ENCODE results near the gene NDC1.

NDC1 gene

DNA sequence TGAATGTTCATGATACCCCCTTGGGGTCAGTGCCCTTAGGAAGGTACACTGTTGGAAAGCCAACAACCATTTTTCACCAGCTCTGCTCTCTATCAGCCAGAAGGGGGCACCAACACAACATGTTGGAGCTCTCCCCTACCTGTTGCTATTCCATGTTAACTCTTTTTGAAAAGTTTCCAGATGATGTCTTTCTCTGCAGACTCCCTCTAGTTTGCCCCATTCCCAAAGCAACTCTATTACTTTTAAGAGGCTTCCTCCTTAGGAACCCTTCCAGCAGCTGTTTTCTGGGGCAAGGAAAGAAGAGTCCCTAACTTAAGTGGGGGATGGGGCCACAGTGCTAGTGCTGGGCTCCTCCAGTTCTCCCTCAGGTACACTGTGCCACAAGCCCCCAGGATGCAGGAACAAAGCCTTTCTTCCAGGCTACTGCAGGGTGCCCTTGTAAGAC is 22.9 kb upstream of the NDC1 start:
- TF ChIP-seq, protein P1, sequence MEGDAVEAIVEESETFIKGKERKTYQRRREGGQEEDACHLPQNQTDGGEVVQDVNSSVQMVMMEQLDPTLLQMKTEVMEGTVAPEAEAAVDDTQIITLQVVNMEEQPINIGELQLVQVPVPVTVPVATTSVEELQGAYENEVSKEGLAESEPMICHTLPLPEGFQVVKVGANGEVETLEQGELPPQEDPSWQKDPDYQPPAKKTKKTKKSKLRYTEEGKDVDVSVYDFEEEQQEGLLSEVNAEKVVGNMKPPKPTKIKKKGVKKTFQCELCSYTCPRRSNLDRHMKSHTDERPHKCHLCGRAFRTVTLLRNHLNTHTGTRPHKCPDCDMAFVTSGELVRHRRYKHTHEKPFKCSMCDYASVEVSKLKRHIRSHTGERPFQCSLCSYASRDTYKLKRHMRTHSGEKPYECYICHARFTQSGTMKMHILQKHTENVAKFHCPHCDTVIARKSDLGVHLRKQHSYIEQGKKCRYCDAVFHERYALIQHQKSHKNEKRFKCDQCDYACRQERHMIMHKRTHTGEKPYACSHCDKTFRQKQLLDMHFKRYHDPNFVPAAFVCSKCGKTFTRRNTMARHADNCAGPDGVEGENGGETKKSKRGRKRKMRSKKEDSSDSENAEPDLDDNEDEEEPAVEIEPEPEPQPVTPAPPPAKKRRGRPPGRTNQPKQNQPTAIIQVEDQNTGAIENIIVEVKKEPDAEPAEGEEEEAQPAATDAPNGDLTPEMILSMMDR (IDR thresholded peaks at IDR 0.05), result peak; percentile 94

DNA sequence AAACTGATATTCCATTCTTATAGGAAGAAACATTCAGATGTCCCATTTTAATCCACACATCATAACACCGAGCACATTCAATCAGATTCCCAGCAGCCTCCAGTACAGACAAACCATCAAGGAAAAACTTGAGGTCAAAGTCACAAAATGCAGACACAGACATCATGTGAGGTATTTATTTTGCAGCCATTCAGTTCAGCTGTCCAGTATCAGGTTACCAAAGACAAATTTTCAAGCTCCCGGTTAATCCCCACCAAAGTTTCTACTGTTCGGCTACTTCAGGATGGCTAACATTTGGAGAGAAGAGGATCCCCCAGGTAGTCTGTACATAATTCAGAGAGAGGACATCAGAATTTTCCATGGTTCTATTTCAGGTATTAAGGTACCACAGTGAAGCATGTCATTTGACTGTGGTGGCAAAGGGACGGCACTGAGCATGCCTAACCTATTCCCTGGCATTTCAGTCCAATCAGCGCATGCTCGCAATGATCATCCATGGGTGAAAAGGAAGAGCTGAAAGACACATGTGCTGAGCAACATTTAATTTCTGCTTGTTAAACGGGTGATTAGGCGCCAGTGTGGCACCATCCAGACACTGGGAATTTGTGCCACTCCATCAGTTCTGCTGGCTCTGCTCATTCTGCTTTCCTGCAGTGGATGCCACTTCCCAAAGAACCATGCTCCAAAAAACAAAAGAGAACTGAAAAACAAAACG is 13.6 kb upstream of the NDC1 start:
- TF ChIP-seq, protein P1 (IDR thresholded peaks at IDR 0.05), result no peak

GRCh38 chr1:53850082-53850673 is 12.1 kb upstream of the NDC1 start:
- TF ChIP-seq, protein P1 (IDR thresholded peaks at IDR 0.05), result no peak

- TF ChIP-seq, protein P1 (IDR thresholded peaks at IDR 0.05), result no peak
These were observed 9.9 kb upstream of the NDC1 start for GRCh38 chr1:53847980-53848379.

GRCh38 chr1:53842347-53842746 is 4.3 kb upstream of the NDC1 start:
- TF ChIP-seq, protein P1 (IDR thresholded peaks at IDR 0.05), result no peak

GRCh38 chr1:53838654-53838974 is 518 bp upstream of the NDC1 start:
- TF ChIP-seq, protein P1 (IDR thresholded peaks at IDR 0.05), result no peak

DNA sequence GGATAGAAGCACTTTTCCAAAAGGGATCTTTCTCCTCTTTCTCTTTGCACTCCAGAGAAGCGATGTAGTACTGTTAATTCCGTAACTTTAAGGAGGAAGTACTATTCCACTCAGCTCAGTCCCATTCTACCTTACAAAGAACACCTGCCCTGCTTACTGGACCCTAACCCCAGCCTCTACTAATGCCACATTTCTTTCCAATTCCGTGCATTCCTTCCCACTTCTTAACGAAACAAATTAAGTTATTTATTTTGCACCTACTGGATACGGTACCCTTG is 511 bp downstream of the NDC1 start:
- TF ChIP-seq, protein P1 (IDR thresholded peaks at IDR 0.05), result no peak

DNA sequence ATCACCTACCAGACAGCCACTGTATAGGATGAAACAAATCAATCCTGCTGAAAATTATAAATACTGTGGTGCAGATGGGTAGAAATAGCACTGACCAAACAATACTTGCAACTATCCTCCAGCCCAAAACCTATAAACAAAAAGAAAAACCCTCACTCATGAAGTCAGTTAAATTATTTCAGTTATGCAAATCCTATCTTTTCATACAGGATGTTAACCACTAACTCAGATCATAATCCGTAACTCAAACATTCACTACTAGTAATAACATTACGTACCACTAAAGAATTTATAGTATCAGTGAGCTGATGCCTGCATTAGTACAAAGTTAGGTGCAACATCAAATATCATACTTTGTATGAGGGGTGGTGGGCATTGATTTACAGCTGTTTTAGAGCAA is 2.6 kb downstream of the NDC1 start:
- TF ChIP-seq, protein P1 (IDR thresholded peaks at IDR 0.05), result no peak
